H1 (cell line): ENCODE results near the gene SMIM8. TPM values are rescaled to one million over a fixed set of nuclear protein-coding genes. Genes with fewer than 3 reads are reported as not detected.

Source experiments
- ATF3 ChIP-seq: IDR thresholded peaks from 2 replicates; pipeline ENCODE4 v1.6.1; 2011; ENCODE audit warnings: low read depth, mild to moderate bottlenecking, low read length; ENCODE audit not compliant: insufficient read depth
- BCL11A ChIP-seq, 2 experiments: IDR thresholded peaks; one replicate each; pipeline ENCODE4 v1.6.1; 2011; ENCODE audit warnings: low read depth in 2 of 2, low read length in 2 of 2, mild to moderate bottlenecking in 2 of 2
- CEBPB ChIP-seq: IDR thresholded peaks from 2 replicates; pipeline ENCODE4 v1.6.1; 2012; ENCODE audit warnings: low read depth, low read length
- HDAC6 ChIP-seq: IDR thresholded peaks from one replicate; pipeline ENCODE4 v1.7.1; 2012; ENCODE audit warnings: low read depth, mild to moderate bottlenecking, inconsistent platforms, low read length, moderate library complexity
- MAFK ChIP-seq: IDR thresholded peaks from 2 replicates; pipeline ENCODE4 v1.6.1; 2012; ENCODE audit warnings: low read depth, mild to moderate bottlenecking, improper control_type of control experiment, low read length
- RBBP5 ChIP-seq: IDR thresholded peaks from 2 replicates; pipeline ENCODE4 v1.7.1; 2012; ENCODE audit warnings: low read depth, mild to moderate bottlenecking, inconsistent platforms, low read length, moderate library complexity, borderline replicate concordance
- SP1 ChIP-seq: IDR thresholded peaks from 2 replicates; pipeline ENCODE4 v1.6.1; 2011; ENCODE audit warnings: low read depth, low read length
- SP2 ChIP-seq: IDR thresholded peaks from 2 replicates; pipeline ENCODE4 v1.6.1; 2012; ENCODE audit warnings: mild to moderate bottlenecking, low read length, inconsistent platforms
- polyA plus RNA-seq, 7 experiments: library from polyadenylated mRNA; depleted of rRNA in 3 of 7; stranded (reverse) in 5 of 7; unstranded in 2 of 7; fragments of >200 nt in 5 of 7; fragments of 200-250 nt in 2 of 7; gene quantifications; 1 replicate in 5 of 7; 2 replicates in 1 of 7; 4 replicates in 1 of 7; pipeline versions ENCODE4 v1.2.1 to v1.2.3, GENCODE V29; 2011 to 2013; ENCODE audit warnings: missing spikeins in 2 of 7, mixed read lengths in 2 of 7
- total RNA-seq: library from RNA; stranded (reverse); fragmentation: NEBNext Ultra II Directional; extraction: Animal tissue kit (Norgen Biotek cat#: 25700); gene quantifications from 2 replicates; pipeline ENCODE4 v1.2.1, GENCODE V29; 2021
- TF ChIP-seq, protein P1 (sequence below): IDR thresholded peaks from 2 replicates; pipeline ENCODE4 v1.6.1; 2012; ENCODE audit warnings: low read length, inconsistent platforms

Gene SMIM8
- total and polyA plus RNA-seq, 2 of the 8 experiments (the other 6 are each of a cell fraction or from before 2014, with no cell fraction given), result 3.0 to 10.7 TPM

DNA sequence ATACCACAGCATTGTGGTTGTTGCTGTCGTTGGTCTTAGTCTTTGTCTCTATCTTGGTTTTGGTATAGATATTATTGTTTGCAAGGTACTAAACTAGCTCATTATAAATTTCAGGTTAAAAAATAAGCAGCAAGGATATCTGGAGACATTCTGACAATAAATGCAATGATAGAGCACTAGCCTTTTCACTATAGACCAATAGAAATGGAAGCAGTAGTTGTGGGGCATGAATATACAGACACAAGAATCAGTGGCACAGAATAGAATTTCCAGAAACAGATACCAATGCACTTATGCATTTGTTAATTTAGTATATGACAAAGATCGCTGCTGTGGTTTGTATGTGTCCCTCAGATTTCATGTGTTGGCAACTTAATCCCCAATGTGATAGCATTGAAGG is 54.3 kb downstream of the SMIM8 start (continued):
- TF ChIP-seq, protein P1, sequence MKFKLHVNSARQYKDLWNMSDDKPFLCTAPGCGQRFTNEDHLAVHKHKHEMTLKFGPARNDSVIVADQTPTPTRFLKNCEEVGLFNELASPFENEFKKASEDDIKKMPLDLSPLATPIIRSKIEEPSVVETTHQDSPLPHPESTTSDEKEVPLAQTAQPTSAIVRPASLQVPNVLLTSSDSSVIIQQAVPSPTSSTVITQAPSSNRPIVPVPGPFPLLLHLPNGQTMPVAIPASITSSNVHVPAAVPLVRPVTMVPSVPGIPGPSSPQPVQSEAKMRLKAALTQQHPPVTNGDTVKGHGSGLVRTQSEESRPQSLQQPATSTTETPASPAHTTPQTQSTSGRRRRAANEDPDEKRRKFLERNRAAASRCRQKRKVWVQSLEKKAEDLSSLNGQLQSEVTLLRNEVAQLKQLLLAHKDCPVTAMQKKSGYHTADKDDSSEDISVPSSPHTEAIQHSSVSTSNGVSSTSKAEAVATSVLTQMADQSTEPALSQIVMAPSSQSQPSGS, result no peak
- TF ChIP-seq SP1 (no peak), SP2 (no peak), BCL11A (IDR thresholded peaks at IDR 0.05; ENCODE audit: low read depth in 2 of 2, low read length in 2 of 2) (no peak), HDAC6 (no peak), ATF3 (no peak), MAFK (no peak), RBBP5 (no peak), CEBPB (no peak)
